Erythroblast (primary cell): Measurements from ENCODE around the gene AGK.
A peak's percentile ranks its signal among the peaks of the same experiment; 100 is the strongest.

ENCODE experiments used
- DNase-seq, 2 experiments: peaks; one replicate each; lab custom pipeline; 2025; lab: John Stamatoyannopoulos, UW
- GATA1 ChIP-seq: IDR thresholded peaks from 2 replicates; pipeline ENCODE4 v1.6.1; 2011; ENCODE audit warnings: low read depth, mild to moderate bottlenecking, control low read depth, low read length, moderate library complexity
- POLR2A ChIP-seq: IDR thresholded peaks from 2 replicates; pipeline ENCODE4 v1.6.1; 2011; ENCODE audit warnings: mild to moderate bottlenecking, low read length

The AGK gene

DNA sequence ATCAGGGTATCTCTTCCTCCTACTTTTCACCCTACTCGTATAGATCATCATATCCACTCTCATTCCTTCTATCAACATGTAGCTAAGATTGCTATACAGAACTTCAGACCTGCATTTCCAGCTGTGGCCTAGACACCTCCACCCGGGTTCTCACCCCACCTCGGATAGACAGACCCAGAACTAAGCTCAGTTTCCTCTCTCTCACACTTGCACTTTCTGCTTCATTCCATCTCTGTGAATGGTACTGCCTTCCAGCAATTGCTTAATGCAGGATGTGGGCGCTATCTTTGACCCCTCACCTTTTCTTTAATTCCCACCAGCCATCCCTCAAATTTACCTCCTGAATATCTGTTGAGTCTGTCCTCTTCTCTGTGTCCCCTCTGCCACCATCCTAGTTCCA lies 35.7 kb downstream of the AGK start:
- TF ChIP-seq GATA1 (no peak), POLR2A (no peak)
- no peak for DNase-seq

DNA sequence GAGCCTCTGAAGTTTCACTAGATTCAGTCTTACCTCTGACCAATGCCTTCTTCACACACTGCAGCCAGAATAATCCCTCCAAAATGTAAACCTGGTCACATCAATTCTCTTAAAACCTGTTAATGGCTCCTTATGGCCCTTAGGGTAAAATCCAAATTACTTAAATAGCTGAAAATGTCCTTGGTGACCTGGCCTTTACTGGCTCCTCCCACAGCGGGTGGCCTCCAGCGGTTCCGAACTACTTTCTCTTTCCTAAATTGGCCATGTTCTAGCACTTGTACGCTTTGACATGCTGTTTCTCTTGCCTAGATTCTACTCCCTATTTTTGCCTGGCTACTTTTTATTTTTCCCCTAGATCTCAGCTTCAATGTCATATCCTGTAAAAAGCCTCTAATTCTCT lies 36.1 kb downstream of the AGK start:
- TF ChIP-seq POLR2A, result no peak
- no peak for TF ChIP-seq GATA1
- DNase-seq, result no peak

DNA sequence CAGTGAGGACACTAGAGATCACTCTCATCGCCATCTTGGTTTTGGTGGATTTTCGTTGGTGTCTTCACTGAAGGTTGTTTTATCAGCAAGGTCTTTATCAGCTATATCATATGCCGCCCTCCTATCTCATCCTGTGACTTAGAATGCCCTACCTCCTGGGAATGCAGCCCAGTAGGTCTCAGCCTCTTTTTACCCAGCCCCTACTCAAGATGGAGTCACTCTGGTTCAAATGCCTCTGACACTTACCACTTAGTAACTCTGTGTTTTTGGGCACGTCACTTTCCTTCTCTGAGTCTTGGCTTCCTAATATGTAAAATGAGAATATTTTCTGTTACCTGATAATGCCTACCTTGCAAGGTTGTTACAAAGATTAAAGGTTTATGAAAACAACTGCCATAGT lies 37.7 kb downstream of the AGK start:
- no peak for TF ChIP-seq POLR2A
- no peak for TF ChIP-seq GATA1

DNA sequence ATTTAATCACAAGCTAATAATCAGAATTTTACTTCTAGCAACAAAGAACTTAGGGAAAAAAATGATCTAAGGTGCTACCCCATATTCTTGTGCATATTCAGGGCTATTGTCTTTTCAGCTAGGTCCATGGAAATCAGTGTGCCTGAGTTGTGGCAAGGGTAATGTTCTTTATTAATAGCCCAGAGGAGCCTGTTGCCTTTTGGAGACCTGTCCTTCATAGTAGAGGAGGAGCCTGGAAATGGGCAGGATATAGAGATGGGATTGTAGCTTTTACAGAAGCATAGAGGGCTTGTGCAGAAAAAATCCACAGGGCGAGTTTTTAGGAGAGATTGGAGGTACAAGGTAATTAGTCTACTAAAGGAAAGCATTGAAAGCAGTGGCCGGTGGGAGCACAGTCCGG lies 38.9 kb downstream of the AGK start:
- no peak for DNase-seq
- TF ChIP-seq POLR2A, result no peak
- TF ChIP-seq GATA1, result no peak

More for the DNA sequence above, 37.7 kb downstream of the AGK start:
- no peak for DNase-seq

DNA sequence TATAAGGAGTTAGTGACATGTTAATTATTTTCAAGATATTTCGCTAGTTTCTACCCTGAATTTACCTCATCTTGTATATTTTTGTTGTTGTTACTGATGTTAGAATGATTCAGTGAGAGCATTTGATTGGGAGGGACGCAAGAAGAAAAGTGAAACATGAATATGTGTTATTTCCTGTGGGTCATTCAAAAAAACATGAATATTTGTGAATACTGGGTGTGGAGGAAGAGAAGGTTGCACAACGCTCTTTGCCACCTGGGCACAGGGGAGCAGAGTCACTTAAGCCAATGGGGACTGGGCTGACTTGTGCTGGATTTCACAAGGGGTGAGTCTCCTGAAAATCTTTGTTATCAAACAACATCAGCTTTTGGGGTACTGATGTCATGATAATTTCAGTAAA lies 39.5 kb downstream of the AGK start:
- TF ChIP-seq POLR2A (no peak), GATA1 (no peak)
- DNase-seq, result no peak

DNA sequence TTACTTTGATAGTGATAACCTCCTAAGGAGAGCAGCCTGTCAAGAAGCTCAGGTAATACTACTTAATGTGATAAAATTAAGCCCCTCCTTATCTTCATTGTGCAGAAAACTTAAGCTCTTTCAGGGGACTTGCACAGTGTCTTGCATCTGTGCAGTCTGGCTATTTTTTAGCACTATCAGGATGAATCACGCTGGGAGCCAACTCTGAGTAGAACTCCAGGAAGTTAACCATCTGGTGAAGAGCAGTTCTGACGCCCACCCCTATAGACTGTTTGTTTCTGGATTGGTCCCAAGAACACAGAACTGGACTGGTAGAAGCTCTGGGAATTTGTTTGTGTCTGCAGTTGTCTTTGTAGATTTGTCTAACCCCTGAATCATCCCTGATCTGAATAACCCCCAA lies 41.9 kb downstream of the AGK start:
- TF ChIP-seq GATA1 (no peak), POLR2A (no peak)
- peak; percentile 14 to 69 for DNase-seq

DNA sequence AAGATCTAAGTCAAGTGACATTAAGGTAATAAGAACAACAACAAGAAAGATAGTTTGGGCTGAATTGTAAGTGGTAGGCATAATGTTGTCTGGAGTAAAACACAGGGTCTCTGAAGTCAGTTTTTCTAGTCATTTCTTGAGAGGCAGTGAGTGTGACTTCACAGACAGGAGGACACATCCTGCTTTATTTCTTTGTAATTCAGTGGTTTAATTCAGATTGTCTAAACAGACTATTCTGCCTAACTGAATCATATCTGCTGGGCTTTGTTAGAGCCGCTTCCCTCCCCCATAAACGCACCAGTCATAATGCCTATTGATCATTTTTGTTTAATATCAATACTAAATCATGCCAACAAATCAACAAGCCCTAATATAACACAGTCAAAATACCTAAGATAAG lies 46.8 kb downstream of the AGK start:
- no peak for TF ChIP-seq POLR2A
- TF ChIP-seq GATA1, result no peak

DNA sequence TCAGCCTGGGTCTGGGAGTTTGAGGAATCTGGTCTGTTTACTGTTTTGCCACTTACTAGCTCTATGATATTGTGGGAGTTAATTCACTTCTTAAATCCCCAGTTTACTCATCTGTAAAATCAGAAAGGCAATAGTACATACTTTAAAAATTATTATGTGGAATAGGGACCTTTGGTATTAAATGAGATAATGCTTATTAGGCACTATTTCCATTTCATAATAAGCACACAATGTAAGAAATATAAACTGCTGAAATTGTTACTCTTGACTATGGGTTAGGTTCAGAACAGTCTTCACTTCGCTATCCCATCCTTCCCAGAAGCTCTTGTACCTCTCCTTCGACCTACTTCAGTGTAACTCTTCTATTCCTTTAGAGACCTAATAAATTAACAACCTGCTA lies 47.2 kb downstream of the AGK start:
- DNase-seq, result no peak

More for the DNA sequence above, 46.8 kb downstream of the AGK start:
- DNase-seq, result no peak

DNA sequence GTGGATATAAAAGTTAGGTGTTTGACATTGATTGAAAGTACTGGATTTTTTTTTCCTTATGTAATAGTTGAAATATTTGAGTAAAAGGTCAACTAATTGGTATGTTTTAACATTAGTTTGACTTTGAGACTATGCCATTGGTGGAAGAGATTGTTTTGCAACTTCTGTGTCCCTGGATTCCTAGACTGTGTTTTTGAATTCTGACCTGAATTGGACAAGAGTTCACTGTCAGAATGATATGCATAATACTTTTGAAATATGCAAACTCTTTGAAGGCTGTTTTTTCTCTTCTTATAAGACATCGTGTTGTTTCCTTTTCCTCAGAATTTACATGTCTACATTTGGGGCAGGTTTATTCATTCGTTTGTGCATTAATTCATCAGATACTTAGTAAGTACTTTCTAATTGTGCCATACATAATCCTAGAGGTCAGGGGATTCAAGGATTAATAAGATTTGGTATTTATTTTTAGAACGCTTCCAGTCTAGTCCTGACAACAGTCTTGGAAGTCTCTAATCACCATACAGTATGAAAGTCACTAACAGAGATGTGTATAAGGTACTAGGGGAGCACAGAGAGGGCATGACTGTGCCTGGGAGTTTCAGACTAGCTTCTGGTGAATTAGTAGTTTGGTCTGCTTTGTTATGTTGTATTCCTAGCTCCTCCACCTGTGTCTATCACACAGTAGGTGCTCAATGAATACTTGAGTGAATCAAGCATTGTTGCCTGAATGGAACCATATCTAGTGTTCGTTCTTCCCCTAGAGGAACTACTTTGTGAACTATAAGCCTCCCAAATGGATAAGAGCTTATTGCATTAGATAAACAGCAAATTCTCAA lies 49.2 kb downstream of the AGK start:
- no peak for DNase-seq
- TF ChIP-seq POLR2A (no peak), GATA1 (no peak)

More for the DNA sequence above, 47.2 kb downstream of the AGK start:
- TF ChIP-seq POLR2A (no peak), GATA1 (no peak)

DNA sequence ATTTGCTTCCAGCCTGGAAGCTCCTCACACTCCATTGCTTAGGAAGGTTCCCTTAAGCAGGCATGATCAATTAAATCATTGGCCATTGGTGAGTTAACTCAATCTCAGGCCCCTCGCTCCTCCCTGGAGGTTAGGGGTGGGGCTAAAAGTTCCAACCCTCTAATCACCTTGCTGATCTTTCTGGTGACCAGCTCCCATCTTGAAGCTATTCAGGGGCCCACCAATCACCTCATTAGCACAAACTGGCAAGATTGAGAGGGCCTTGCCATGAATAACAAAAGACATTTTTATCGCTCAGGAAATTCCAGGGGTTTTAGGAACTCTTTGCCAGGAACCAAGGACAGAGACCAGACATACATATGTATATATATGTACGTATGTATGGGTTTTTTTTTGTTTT lies 58.4 kb downstream of the AGK start:
- DNase-seq, result no peak
- TF ChIP-seq GATA1 (no peak), POLR2A (no peak)

DNA sequence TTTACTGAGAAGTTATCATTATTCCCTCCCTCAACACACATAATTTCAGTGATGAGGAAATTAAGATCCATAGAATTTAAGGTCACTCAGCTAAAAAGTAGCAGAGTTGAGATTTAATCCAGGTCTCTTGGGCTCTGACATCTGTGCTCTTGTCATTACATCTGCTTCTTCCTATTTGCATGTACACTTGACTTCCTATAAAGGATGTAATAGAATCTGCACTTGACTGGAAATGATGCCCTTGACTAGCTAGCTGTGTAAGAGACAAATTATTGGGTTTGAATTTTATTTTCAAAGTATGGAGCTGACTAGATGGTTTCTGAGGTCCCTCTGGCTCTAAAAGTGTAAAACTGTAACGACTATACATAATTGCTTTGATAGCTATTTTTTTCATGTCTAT lies 59.5 kb downstream of the AGK start:
- no peak for DNase-seq
- TF ChIP-seq POLR2A, result no peak
- no peak for TF ChIP-seq GATA1

DNA sequence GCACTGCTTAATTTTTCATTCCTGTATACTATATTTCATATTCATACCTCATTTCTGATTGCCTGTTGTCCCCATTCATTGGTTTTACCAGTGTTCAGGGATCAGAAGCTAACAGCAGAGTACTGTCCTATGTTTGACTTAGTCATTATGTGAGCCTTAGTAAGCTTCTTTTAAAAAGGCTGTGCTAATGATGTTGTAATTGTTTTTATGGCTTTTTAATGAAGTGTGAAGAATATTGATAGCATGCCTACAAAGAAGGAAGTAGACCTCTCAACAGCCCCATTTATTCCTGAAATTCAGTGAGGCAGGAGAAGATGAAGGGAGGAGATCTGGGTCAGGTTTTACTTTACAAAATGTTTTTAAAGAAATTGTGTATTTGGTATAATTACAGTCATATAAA lies 61.7 kb downstream of the AGK start:
- no peak for DNase-seq
- TF ChIP-seq POLR2A (no peak), GATA1 (no peak)

DNA sequence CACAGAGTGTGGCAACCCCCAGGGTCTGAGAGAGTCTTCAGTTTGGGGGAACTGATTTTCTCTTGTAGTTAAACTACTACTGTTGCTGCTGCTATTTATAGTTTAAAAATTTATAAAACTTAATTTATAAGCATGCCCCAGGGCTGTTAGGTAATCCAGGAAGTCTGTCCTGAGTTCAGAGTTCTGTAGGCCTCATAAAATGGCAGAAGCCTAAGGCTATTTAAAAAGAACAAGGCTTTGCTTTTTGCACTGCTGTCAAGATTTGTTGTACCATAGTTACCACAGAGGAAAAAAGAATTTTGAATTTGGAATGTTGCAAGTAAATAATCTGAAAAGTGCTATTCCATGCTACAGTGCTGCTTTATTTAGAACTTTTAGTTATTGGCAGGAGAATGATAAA lies 66.1 kb downstream of the AGK start:
- DNase-seq, result no peak
- TF ChIP-seq POLR2A (no peak), GATA1 (no peak)

DNA sequence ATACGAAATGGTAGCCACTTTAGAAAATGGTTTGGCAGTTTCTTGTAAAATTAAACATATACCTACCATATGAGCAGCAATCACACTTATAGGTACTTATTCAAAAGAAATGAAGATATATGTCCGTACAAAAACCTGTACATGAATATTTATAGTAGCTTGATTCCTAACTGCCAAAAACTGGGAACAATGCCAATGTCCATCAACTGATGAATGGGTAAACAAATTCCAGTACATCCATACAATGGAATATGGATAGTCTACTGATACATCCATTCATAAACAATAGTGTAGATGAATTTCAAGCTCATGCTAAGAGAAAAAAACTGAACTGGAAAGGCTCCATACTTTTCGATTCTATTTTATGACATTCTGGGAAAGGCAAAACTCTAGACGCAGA lies 68.5 kb downstream of the AGK start:
- TF ChIP-seq GATA1 (no peak), POLR2A (no peak)
- no peak for DNase-seq

DNA sequence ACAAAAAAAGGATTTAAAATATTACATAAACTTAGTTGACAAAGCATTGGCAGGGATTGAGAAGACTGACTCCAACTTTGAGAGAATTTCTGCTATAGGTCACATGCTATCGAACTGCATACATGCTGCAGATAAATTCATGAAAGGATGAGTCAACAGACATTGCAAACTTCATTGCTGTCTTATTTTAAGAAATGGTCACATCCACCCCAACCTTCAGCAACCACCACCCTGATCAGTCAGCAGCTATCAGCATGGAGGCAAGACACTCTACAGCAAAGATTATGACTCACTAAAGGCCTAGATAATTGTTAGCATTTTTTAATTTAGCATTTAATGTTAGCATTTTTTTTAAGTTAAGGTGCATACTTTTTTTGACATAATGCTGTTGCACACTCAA lies 73.6 kb downstream of the AGK start:
- DNase-seq, result peak in 1 of 2 experiments; percentile 5
- TF ChIP-seq GATA1 (no peak), POLR2A (no peak)
